HG02970 (cell line): Measurements from ENCODE around the gene LRP1-AS.
"Not testable (repeated sequence)": the region's sequence is repeated elsewhere in the genome, so short reads cannot be mapped to it uniquely, and the experiment has no call there.

ENCODE experiments used
- ATAC-seq: cut with Tn5 transposase; IDR thresholded peaks from one replicate; pipeline ENCODE4 v1.9.1; 2021; ENCODE audit warnings: mild to moderate bottlenecking, moderate library complexity, moderate number of reproducible peaks; ENCODE audit not compliant: unreplicated experiment, low FRiP score

The LRP1-AS gene

GRCh38 chr12:57127101-57127725, 20.2 kb downstream of the LRP1-AS start:
- ATAC-seq: no peak

GRCh38 chr12:57126561-57126960, 20.9 kb downstream of the LRP1-AS start:
- no peak for ATAC-seq

GRCh38 chr12:57126061-57126460, 21.4 kb downstream of the LRP1-AS start:
- no peak for ATAC-seq

DNA sequence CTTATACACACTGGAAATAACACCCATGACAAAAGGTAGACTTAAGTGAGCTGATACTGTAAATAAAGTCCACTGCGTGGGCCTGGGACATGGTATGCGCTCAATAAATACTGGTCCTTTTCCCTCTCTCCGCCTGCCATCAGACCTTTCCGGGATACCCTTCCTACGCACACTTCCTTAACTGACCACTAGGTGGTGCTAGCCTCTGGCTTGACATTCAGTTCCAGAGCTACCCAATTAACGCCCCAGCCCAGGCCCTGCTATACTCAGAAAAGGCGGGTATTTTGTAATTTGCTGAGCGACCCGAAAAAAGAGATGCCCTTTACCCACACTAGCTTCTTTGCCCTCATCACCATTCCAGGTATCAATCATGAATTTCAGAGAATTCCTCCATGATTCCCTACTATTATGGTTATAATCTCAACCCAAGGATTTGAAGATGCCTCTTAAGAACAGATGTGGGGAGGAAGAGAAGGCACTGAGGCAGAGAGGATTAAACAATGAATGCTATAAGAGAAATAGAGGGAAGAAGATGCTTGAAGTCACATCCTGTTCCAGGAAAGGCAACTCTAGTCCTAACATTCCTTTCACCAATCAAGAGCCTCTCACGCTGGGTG, 23.1 kb downstream of the LRP1-AS start:
- no peak for ATAC-seq

GRCh38 chr12:57123813-57124212, 23.6 kb downstream of the LRP1-AS start:
- no peak for ATAC-seq

GRCh38 chr12:57120718-57121117, 26.7 kb downstream of the LRP1-AS start:
- ATAC-seq: not testable (repeated sequence)

GRCh38 chr12:57119294-57120085, 27.9 kb downstream of the LRP1-AS start:
- no peak for ATAC-seq

DNA sequence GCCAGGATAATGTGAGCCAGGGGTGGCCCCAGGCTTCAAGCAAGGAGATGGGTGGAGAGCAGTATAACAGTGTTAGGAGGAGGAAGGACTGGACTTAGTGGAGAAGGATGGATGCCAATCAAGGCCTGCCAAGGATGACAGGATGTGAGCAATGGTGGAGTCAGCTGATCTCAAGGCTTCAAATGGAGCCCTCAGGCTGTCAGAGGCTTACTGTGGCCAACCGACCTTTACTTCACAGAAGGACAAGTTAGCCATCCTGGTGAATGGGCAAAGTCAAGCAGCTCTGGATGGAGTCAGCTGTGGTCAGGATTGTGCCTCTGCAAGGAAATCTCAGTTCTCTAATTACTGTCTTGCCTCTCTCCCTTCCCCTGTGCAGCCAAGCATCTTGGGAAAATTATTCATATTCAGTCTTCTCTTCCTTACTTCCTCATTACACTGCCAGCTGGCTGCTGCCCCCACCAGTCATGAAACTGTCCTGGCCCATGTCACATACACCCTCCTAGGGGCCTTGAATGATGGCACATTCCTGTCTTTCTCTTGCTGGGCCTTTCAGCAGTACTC, 28.6 kb downstream of the LRP1-AS start:
- no peak for ATAC-seq

DNA sequence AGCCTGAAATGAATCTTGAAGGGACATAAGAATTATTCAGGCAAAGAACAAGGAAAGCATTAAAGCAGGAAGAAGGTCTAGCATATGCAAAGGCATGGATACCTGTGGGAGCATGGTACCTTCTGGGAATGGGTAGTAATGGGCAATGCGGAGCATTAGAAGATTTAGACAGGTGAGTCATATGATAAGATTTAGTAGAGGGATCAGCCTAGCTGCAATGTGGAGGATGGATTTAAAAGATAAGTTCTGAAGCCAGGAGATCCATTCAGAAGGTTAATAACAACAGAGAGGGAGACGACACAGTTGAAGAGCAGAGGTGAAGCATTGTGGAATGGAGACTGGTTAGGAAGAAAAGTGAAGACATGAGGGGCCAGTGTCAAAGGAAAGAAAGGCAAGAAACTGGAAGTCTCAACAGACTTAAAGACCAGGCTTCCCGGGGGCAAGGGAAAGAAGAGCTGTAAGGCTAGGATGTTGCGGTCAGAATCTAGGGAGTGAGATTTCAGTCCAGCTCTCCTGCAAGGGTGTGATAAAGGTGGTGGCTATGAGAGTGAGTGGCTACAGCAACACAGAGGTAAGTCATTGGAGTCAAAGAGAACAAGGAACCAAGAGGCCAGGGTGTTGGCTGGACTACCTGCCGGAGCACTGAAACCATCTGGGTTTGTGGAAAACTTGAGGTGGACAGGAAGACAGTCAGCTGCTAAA, 30.7 kb downstream of the LRP1-AS start:
- no peak for ATAC-seq

DNA sequence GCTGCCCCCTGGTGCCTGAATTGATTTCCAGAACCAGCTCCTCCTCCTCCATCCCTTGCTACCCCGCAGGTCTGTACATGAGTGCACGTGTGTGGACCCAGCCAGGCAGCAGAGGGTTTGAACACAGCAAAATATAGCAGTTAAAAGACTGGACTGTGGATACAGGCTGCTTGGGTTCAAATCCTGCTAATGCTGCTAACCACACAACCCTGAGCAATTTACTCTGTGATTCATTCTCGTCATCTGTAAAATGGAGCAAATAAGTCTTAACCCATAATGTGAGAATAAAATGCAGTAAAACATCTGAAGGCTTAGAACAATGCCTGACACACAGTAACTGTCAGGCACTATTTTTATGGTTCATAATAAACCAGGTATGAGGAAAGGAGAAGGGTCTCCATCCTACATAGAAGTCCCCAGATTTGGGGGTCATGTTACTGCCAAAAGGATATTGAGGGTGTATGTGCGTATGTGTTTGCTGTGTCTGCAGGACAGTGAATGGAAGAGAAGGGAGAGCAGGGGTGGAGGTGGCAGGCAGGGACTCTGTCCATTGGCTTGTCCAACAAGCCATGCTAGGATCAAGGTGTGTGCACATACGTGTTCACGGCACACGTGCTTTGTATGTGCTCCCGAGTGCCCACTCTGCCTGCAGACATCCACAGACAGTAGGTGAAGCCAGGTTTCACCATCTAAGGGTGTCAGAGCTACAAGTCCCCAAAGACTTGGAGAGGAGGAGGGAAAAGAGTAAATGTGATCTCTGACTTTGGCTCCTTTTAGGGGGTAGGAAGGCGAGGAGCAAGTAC, 34.7 kb downstream of the LRP1-AS start:
- no peak for ATAC-seq

- peak; percentile 39 for ATAC-seq
These were observed 36.2 kb downstream of the LRP1-AS start, which contains the start of gene STAT6 for GRCh38 chr12:57111031-57111734. Gene STAT6 (minus strand): TSS chr12:57111362. CDS start chr12:57108278, 3,084 bp downstream.

DNA sequence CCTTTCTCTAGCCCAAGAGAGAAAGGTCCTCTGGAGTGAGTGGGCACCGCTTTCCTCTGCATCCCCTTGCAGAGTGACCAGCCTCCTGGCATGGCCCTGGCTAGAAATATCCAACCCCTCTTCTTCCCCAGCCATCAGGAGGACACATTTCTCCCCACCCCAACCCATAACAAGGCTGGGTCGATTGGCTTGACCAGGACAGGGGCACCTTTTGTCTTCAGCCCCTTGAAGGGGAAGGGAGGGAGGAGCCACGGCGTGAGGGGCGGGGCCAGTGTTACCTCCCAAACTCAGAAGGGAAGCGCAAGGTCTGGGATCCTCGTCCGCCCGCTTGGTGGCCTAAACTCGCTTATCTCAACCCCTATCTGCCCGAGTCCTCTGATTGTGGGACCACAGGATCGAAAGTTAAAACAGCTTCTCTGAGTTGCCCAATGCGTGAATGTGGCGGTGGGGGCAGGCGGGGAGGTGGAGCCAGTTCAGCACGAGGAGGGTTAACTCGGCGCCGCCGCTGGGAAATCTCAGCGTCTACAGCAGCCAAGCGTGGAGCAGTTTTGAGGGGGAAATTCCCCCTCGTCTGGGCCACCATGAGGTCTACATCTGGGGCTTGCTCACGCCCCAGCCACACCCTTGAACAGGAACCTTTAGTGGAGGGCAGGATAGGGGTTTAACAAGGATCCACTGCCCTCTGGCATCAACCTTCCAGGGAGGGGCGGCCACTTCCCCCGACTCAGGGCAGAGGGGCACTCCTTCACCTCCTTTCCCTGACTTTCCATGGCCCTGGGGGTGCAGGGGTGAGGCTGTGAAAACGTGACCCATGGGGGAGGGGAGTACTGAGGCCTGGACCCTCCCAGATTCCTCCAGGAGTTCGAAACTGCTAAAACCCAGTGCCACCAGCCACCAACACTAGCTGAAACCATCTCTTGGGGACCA, 37.1 kb downstream of the LRP1-AS start:
- ATAC-seq: peak; percentile 33

- ATAC-seq: no peak
These were observed 38.0 kb downstream of the LRP1-AS start for GRCh38 chr12:57109207-57110103.

- no peak for ATAC-seq
These were observed 39.8 kb downstream of the LRP1-AS start for GRCh38 chr12:57107456-57108155.

- no peak for ATAC-seq
These were observed 41.3 kb downstream of the LRP1-AS start for GRCh38 chr12:57106021-57106708.
